CD4-positive, alpha-beta T cell treated with Interleukin-10 for 1 hour (primary cell): Measurements from ENCODE around the gene HBA2.
"Not testable (repeated sequence)": the region's sequence is repeated elsewhere in the genome, so short reads cannot be mapped to it uniquely, and the experiment has no call there.

Experiments
- DNase-seq: peaks from one replicate; pipeline ENCODE4 v3.0.0-alpha.2; 2020

Gene HBA2

DNA sequence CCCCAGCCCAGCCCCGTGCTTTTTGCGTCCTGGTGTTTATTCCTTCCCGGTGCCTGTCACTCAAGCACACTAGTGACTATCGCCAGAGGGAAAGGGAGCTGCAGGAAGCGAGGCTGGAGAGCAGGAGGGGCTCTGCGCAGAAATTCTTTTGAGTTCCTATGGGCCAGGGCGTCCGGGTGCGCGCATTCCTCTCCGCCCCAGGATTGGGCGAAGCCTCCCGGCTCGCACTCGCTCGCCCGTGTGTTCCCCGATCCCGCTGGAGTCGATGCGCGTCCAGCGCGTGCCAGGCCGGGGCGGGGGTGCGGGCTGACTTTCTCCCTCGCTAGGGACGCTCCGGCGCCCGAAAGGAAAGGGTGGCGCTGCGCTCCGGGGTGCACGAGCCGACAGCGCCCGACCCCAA lies 3.3 kb downstream of the HBA2 start:
- not testable (repeated sequence) for DNase-seq

DNA sequence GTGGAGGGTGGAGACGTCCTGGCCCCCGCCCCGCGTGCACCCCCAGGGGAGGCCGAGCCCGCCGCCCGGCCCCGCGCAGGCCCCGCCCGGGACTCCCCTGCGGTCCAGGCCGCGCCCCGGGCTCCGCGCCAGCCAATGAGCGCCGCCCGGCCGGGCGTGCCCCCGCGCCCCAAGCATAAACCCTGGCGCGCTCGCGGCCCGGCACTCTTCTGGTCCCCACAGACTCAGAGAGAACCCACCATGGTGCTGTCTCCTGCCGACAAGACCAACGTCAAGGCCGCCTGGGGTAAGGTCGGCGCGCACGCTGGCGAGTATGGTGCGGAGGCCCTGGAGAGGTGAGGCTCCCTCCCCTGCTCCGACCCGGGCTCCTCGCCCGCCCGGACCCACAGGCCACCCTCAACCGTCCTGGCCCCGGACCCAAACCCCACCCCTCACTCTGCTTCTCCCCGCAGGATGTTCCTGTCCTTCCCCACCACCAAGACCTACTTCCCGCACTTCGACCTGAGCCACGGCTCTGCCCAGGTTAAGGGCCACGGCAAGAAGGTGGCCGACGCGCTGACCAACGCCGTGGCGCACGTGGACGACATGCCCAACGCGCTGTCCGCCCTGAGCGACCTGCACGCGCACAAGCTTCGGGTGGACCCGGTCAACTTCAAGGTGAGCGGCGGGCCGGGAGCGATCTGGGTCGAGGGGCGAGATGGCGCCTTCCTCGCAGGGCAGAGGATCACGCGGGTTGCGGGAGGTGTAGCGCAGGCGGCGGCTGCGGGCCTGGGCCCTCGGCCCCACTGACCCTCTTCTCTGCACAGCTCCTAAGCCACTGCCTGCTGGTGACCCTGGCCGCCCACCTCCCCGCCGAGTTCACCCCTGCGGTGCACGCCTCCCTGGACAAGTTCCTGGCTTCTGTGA lies 4.1 kb downstream of the HBA2 start, which contains the start of gene HBA1:
Gene HBA1 (plus strand): TSS at position 204 of the 906 bp plus-strand sequence. CDS start 37 bp downstream, at position 241.
- DNase-seq, result not testable (repeated sequence)

DNA sequence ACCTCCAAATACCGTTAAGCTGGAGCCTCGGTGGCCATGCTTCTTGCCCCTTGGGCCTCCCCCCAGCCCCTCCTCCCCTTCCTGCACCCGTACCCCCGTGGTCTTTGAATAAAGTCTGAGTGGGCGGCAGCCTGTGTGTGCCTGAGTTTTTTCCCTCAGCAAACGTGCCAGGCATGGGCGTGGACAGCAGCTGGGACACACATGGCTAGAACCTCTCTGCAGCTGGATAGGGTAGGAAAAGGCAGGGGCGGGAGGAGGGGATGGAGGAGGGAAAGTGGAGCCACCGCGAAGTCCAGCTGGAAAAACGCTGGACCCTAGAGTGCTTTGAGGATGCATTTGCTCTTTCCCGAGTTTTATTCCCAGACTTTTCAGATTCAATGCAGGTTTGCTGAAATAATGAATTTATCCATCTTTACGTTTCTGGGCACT lies 4.7 kb downstream of the HBA2 start:
- no peak for DNase-seq

DNA sequence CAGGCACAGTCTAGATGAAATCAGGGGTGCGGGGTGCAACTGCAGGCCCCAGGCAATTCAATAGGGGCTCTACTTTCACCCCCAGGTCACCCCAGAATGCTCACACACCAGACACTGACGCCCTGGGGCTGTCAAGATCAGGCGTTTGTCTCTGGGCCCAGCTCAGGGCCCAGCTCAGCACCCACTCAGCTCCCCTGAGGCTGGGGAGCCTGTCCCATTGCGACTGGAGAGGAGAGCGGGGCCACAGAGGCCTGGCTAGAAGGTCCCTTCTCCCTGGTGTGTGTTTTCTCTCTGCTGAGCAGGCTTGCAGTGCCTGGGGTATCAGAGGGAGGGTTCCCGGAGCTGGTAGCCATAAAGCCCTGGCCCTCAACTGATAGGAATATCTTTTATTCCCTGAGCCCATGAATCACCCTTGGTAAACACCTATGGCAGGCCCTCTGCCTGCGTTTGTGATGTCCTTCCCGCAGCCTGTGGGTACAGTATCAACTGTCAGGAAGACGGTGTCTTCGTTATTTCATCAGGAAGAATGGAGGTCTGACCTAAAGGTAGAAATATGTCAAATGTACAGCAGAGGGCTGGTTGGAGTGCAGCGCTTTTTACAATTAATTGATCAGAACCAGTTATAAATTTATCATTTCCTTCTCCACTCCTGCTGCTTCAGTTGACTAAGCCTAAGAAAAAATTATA lies 5.4 kb downstream of the HBA2 start:
- DNase-seq, result no peak

DNA sequence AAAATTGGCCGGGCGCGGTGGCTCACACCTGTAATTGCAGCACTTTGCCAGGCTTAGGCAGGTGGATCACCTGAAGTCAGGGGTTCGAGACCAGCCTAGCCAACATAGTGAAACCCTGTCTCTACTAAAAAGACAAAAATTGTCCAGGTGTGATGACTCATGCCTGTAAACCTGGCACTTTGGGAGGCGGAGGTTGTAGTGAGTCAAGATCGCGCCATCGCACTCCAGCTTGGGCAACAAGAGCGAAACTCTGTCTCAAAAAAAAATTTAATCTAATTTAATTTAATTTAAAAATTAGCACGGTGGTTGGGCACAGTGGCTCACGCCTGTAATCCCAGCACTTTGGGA lies 6.0 kb downstream of the HBA2 start:
- no peak for DNase-seq

DNA sequence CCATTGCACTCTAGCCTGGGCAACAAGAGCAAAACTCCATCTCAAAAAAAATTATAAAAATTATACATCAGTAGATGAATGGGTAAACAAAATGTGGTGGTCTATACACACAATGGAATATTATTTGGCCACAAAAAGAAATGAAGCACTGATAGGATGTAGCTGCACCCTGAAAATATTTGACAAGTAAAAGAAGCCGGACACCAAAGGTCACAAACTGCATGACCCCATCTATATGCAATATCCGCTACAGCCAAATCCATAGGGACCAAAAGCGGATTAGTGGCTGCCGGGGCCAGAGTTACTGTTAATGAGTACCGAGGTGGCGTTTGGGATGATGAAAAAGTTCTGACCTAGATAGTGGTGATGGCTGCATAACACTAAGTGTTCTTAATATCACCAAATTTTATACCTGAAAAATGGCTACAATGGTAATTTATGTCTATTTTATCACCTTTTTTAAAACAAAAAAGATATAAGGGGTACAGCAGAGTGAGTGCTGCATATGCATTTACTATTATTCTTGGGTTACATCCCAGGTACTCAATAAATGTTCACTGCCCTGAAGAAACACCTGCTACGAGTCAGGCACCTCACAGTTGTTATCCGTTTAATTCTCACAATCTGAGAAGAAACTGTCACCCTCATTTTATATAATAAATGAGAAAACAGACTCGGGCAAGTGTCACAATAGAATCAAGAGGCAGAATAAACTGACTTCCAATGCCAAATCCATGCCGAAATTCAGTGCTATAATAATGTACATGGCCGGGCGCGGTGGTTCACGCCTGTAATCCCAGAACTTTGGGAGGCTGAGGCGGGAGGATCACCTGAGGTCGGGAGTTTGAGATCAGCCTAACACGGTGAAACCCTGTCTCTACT lies 6.8 kb downstream of the HBA2 start:
- DNase-seq, result no peak

DNA sequence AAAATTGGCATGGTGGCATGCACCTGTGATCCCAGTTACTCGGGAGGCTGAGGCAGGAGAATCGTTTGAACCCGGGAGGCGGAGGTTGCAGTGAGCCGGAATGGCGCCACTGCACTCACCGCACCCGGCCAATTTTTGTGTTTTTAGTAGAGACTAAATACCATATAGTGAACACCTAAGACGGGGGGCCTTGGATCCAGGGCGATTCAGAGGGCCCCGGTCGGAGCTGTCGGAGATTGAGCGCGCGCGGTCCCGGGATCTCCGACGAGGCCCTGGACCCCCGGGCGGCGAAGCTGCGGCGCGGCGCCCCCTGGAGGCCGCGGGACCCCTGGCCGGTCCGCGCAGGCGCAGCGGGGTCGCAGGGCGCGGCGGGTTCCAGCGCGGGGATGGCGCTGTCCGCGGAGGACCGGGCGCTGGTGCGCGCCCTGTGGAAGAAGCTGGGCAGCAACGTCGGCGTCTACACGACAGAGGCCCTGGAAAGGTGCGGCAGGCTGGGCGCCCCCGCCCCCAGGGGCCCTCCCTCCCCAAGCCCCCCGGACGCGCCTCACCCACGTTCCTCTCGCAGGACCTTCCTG lies 7.5 kb downstream of the HBA2 start, which contains the start of gene HBQ1:
Gene HBQ1 (plus strand): TSS at position 359 of the 575 bp plus-strand sequence. CDS start 28 bp downstream, at position 387.
- peak; percentile 40 for DNase-seq

DNA sequence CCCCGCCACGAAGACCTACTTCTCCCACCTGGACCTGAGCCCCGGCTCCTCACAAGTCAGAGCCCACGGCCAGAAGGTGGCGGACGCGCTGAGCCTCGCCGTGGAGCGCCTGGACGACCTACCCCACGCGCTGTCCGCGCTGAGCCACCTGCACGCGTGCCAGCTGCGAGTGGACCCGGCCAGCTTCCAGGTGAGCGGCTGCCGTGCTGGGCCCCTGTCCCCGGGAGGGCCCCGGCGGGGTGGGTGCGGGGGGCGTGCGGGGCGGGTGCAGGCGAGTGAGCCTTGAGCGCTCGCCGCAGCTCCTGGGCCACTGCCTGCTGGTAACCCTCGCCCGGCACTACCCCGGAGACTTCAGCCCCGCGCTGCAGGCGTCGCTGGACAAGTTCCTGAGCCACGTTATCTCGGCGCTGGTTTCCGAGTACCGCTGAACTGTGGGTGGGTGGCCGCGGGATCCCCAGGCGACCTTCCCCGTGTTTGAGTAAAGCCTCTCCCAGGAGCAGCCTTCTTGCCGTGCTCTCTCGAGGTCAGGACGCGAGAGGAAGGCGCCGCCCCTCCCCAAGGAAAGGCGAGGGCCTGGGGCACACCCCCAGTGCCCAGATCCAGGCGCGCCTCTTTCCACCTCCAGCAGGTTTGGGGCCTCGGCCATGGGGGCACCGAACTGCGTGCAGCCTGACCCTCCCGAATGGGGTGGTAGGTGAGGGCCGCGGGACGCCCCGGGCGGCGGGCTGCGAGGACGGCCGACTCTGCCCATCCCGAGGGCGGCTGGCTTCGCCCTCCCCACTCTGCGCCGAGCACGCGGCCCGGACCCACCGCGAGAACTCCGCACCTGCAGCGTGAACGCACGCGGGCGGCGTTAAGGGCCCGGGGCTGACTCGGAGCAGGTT lies 8.2 kb downstream of the HBA2 start:
- DNase-seq, result peak; percentile 87

DNA sequence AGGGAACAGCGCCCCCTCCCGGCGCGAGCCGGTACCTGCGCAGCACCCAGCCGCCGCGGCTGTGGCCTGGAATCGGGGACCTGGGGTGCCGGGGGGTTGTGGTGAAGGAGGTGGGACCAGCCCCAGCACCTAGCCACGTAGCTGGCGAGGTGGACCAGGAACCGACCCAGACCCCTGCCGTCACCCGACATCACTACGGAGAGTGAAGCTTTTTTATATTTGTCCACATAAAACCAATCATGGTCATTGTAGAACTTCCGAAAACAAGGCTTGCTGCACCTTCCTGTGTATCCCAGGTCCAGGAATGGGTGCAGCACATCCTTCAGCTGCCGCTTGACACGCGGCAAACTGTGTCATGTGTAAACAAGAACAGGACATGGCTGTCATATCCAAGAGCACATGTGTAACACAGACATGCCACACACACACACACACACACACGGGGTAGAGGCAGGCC lies 8.9 kb downstream of the HBA2 start:
- no peak for DNase-seq

DNA sequence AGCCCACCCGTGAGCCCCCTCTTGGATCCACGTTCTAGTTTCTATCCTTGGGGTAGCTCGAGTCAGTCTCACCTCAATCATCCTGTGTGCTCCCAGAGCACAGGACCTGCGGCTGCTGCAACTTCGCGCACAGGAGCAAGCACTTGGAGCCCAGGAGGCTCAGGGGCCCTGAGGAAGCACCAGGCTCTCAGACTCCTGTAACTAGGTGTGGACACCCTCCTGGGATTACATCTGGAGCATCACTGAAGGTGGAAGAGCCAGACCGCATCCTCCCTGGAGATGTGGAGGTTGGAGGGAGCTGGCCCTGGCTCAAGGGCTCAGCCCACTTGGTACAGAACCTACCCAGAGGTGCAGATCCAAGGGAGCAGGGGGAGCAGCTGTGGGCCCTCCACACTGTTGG lies 10.3 kb downstream of the HBA2 start:
- DNase-seq, result no peak

DNA sequence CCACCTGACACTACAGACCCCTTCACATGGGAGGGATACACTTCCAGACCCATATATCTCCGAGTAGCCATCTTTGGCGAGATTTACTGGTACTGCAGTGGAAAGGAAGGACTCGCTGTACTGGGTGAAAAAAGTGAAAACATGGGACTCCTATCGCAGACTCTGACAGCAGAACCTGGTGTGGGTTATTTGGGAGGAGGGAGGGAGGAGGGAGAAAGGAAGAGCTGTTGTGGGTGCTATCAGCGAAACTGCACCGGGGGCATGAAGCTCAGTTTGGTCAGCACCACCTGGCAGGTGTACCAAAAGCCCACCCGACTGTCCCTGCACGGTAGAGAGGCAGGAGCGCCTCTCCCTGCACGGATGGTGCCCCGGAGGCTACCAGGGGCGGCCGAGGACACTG lies 12.5 kb downstream of the HBA2 start:
- DNase-seq, result no peak

DNA sequence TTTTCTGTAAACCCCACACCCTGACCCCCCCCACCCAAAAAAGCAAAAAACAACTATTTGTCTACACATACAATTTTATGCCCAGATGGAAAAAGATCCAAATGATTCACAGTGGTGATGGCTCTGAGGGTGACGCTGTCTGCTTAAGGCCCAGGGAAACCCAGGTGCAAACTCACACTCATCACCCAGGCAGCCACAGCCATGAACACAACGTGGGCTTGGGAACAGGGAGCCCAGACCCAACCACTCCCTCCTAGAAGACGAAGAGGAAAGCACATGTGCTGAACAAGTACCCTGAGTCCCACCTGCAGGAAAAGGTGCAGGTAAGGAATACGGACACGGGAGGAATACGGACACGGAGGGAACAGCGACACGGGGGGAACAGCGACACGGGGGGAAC lies 13.0 kb downstream of the HBA2 start:
- DNase-seq, result no peak

DNA sequence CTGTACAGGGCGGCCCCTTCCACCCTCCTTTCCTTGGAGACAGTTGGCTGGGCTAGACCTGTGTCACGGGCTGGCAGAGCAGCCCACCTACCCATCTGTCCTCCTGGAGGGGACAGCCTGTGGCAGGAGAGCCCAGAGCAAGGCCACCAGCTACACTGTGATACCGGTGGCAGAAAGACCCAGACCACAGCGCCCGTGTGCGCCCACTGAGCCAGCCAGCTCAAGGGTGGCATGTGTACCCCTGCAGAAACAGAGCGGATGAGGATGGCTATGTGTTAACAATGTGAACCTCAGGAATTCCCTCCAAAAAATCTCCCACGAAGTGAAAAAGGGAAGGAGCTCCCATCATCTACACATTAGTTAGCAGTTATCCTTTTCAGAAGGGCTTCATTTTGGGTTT lies 14.7 kb downstream of the HBA2 start:
- no peak for DNase-seq

DNA sequence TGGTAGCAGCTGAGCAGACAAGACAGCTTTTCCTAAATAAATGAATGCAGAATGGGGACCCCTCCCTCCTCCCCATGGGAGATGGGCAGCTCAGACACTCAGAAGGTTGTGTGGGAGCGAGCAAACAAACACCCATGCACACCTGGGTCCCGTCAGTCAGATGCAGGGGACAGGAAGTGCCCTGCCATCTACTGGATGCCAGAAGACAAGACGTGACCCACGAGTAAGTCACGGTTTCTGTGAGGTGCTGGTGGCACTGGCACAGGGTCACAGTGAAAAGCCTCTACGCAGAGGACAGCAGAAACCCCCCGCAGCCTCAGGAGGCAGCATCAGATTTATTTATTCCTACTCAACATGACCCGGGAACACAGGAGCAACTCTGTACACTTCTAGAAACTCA lies 16.0 kb downstream of the HBA2 start:
- peak; percentile 36 for DNase-seq

DNA sequence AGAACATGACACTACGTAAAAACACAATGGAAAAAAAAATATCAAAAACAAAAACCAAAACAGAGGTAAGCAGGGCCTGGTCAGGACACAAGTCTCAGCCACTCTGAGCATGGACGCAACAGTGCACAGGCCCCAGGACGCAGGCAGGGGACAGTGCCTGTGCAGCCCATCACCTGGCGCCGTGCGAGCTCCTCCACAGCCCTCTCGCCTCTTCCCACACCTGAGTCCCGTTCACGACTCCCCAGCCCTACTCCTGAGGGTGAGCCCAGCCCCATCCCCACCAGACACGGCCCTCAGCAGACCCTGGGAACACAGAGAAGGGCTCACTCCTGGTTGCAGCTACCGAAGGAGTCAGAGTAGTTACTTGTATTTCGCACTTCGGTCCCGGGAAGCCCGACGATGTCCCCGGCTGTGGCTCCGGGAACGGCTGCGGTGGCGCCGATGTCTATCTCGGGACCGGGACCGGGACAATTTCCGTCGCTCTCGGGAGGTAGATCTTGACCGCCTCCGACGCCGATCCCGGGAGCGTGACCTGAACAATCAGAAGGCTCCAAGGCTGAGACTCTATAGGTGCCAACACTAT lies 17.0 kb downstream of the HBA2 start:
- no peak for DNase-seq

DNA sequence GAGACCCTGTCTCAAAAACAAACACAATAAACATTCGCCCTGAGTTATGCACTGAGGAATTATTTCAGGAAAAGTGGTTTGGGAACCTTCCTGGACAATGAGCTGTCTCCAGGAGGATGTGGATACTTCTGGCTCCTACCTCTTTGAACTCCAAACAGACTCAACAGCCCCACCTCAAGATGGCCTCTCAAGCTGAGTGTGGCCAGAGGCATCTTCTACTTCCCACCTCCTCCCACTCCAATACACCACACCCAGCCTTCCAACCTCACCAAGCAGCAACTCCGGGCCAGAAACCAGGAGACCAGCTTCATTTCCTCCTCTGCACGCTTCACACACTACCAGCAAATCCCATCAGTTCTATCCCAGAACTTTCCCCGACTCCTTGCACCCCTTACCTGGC lies 19.2 kb downstream of the HBA2 start:
- DNase-seq, result no peak

DNA sequence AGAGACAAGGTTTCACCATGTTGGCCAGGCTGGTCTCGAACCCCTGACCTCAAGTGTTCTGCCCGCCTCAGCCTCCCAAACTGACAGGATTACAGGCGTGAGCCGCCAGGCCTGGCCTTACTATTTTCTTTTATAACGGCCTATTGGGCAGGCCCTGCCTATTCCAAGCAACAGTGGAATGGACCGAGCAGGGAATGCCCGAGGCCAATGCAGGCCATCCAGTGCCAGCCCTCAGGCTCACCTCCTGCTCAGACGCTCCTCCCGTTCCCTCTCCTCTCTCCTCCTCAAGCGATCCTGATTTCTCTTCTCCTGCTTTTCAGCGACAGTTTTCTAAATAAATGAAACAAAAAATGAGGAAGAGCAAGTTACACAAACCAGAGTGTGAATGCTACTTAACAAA lies 20.0 kb downstream of the HBA2 start:
- no peak for DNase-seq

DNA sequence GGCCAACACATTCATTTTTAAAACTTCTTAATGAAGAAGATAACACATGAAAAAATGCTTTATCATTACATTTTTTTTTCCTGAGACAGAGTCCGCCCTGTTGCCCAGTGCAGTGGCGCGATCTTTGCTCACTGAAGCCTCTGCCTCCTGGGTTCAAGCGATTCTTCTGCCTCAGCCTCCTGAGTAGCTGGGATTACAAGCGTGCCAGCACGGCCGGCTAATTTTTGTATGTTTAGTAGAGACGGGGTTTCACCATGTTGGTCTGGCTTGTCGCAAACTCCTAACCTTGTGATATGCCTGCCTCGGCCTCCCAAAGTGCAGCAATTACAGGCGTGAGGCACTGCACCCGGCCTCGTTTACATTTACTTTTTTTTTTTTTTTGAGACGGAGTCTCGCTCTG lies 20.8 kb downstream of the HBA2 start:
- DNase-seq, result no peak

DNA sequence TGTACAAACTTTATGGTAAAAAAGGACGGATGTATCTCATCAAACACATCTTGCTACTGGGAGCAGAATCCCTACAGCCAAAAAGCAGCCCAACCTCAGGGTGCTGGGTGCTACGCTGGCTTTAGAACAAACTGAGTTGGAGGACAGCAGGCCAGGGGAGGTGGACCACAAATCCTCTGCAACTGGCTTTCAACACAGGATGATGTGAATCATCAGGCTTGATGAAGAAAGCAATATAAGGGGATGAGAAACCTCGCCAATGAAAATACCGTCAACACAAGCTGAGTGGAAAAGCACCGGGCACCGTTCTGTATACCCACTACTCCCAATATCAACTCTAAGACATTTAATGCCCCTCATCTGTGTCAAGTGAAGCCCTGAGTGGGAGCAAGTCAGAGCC lies 21.8 kb downstream of the HBA2 start:
- DNase-seq, result no peak

DNA sequence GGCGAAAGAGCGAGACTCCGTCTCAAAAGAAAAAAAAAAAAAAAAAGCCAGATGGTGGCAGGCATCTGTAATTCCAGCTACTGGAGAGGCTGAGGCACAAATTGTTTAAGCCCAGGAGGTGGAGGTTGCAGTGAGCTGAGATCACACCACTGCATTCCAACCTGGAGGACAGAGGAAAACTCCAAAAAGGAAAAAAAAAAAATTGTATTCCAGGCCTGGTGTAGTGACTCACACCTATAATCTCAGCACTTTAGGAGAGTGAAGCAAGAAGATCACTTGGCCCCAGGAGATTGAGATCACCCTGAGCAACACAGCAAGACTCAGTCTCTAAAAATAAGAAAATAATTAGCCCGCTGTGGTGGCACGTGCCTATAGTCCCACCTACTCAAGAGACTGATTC lies 27.7 kb downstream of the HBA2 start:
- DNase-seq, result no peak

DNA sequence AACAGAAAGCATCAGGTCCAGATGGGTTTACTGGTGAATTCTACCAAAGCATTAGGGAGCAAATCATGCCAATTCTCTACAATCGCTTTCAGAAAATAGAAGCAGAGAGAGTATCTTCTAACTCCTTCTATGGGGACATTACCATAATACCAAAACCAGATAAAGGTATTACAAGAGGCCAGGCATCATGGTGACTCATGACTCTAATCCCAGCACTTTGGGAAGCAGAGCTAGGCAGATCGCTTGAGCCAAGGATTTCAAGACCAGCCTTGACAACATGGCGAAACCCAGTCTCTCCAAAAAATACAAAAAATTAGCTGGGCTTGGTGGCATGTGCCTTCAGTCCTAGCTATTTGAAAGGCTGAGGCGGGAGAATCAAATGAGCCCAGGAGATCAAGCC lies 30.6 kb downstream of the HBA2 start:
- DNase-seq, result no peak
